C4-2B (cell line): ENCODE measurements around the gene PRELP.
"Not testable (repeated sequence)": the region's sequence is repeated elsewhere in the genome, so short reads cannot be mapped to it uniquely, and the experiment has no call there.

ENCODE experiments used
- H3K27ac ChIP-seq: fragments of 450-650 bp; 2 replicates; pipeline ENCODE4 v1.5.1; 2017
- ZFX ChIP-seq: fragments of 450-650 bp; IDR thresholded peaks from 2 replicates; pipeline ENCODE4 v1.6.1; 2017
- TF ChIP-seq, protein P1 (sequence below): fragments of 450-650 bp; conservative IDR thresholded peaks from 2 replicates; pipeline ENCODE4 v1.5.1; 2017; ENCODE audit warnings: mild to moderate bottlenecking

PRELP gene

DNA sequence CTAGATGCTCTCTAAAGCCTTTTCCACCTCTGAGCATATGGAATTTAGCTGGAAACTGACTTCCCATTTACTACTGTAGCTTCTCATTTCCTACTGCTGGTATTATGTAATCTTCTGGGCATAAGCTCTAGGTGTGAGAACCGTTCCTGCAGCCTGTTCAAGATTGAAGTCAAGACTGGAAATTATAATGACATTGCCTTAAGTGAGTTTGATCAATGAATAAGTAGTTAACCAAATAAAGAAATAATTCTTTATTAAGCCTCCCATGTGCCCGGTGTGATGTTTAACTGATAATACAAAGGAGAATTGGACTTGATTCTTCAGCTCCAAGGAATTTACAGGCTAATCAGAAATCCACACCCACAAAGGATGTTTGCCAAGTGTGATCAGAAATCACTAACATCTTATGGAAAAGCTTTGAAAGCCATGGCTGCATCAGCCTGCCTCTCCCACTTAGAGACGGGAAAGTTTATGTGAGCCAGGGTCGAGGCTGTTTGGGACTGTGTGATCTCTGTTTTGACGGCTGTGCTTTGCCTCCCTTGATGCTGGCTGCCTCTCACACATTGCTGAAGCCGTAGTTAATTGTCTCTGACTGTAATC, 36.4 kb upstream of the PRELP start:
- TF ChIP-seq, protein P1, sequence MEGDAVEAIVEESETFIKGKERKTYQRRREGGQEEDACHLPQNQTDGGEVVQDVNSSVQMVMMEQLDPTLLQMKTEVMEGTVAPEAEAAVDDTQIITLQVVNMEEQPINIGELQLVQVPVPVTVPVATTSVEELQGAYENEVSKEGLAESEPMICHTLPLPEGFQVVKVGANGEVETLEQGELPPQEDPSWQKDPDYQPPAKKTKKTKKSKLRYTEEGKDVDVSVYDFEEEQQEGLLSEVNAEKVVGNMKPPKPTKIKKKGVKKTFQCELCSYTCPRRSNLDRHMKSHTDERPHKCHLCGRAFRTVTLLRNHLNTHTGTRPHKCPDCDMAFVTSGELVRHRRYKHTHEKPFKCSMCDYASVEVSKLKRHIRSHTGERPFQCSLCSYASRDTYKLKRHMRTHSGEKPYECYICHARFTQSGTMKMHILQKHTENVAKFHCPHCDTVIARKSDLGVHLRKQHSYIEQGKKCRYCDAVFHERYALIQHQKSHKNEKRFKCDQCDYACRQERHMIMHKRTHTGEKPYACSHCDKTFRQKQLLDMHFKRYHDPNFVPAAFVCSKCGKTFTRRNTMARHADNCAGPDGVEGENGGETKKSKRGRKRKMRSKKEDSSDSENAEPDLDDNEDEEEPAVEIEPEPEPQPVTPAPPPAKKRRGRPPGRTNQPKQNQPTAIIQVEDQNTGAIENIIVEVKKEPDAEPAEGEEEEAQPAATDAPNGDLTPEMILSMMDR, result no peak
- TF ChIP-seq ZFX, result no peak
- no peak overlapping the region for H3K27ac ChIP-seq

DNA sequence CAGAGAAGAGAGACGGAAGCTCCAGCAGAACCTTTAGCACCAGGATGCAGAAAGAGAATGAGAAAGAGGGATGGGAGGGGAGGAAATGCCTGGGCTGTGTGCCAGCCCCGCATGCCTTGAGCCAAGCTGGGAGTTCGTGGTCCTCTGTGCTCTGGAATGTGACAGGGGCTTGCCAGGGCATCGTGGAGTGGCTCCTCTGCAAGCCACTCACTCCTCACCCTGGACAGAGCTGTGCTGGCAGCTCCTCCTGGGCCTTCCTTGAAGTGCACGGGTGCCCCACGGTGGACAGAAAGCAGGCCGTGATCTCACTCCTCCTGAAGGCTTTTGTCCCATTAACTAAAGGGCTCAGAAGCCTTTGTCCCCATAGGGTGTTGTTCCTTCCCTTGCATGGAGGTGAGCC, 34.8 kb upstream of the PRELP start:
- TF ChIP-seq, protein P1, result peak; percentile 49
- no peak for TF ChIP-seq ZFX
- no peak overlapping the region for H3K27ac ChIP-seq

DNA sequence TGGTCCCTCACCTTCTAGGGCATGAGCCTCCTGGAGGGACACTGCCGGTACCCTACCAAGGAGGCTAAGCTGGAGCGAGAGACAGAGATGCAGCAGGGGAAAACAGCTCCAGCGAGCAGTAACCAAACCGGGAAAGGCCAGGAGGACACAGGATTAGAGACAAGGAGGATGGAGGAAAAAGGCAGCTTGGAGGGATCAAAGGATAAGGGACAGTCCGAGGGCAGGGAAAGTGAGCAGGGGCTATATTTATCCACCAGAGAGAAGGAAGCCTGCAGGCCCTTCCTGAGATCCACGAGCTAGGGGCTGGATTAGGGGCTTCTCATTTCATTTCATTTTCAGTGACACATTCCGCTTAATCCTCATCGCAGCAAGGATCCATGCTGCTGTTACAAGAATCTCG, 33.8 kb upstream of the PRELP start:
- TF ChIP-seq ZFX, result no peak
- TF ChIP-seq, protein P1, result no peak
- no peak overlapping the region for H3K27ac ChIP-seq

DNA sequence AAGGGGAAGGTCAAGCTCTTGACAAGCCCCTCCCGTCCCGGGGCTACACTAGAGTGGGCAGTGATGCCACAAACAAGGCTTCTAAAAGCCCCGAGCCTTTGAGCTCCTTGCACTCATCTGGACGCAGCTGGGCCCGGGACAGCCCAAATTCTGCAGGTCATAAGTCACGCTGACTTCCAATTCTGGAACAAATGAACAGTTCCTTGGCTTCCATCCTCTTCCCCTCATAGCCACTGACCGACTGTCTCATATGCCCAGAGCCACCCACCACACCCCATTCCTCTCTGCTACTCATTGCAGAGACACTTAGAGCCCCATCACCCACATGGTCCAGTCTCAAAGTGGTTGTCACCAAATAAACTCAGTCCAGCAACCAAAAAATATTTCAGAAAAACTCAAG, 32.8 kb upstream of the PRELP start:
- no peak overlapping the region for H3K27ac ChIP-seq
- TF ChIP-seq, protein P1, result no peak
- TF ChIP-seq ZFX, result no peak

DNA sequence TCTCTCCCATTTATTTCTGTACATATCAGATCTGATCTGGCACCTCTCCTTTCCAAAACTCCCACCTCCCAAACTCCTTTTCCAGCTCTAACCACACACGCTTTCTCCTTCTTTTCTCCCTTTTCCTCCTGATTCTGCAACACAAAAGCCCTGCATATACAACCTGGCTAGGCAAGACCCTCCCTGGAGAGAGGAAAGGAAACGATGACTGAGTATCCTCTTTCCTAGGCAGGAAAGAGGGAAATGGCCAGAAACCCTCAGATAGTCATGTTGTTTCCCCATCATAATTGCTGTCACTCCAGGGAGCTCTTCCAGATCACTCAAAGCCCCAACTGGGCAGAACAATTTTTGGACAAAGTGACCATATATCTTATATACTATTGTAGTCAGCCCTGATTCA, 32.3 kb upstream of the PRELP start:
- H3K27ac ChIP-seq, result no peak overlapping the region
- TF ChIP-seq, protein P1, result no peak
- TF ChIP-seq ZFX, result no peak

DNA sequence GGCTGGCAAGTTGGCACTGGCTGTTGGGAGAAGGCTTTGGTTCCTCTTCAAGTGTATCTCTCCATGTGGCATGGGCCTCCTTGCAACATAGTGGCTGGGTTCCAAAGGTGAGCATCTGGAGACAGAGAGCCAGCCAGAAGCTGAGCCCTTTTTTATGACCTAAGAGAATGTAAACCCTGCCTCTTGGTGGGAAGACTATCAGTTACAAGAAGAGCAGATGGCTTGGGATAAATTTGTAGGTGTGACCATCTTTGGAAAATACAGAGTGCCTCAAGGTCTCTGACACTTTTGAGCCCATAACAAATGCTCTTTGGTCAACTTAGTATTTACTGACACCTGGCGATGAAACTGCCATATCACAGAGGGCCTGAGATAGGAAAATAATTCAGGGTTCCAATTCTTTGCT, 31.4 kb upstream of the PRELP start:
- TF ChIP-seq, protein P1, result peak; percentile 14; the same call in 1 of the 2 replicates
- TF ChIP-seq ZFX, result no peak

DNA sequence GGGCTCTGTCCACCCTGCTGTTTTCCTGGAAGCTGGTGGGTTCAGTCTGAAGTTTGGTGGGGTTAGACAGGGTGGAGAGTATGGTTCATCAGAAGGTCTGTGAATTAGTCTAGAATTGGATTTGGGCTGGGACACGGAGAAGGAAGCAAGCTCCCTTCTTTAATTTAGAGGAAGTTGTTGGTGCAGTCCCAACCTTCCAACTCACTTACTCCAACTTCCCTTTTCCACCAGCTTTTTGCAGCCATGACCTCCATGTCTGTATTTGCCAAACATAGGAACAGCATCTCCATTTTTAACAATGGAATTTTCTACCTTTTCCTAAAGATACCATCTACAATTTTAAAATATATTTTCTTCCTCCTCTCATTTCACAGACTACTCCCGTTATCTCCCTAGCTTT, 28.5 kb upstream of the PRELP start:
- H3K27ac ChIP-seq, result no peak overlapping the region
- TF ChIP-seq ZFX, result no peak
- TF ChIP-seq, protein P1, result no peak

More for the DNA sequence above, 31.4 kb upstream of the PRELP start:
- no peak overlapping the region for H3K27ac ChIP-seq

DNA sequence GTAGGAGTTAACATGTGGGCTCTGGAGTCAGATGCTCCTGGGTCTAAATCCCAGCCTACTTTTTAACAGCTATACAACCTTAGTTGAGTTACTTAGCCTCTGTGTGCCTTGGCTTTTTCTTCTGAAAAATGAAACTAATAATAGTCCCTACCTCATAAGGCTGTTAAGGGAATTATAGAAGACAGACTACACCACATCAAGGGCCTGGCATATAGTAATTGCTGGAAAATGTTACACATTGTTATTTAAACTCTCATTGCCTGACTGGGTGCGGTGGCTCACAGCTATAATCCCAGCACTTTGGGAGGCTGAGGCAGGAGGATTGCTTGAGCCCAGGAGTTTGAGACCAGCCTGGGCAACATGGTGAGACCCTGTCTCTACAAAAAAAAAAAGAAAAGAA, 28.0 kb upstream of the PRELP start:
- H3K27ac ChIP-seq, result not testable (repeated sequence)
